ENCODE data around the gene TP73.

TP73 gene

DNA sequence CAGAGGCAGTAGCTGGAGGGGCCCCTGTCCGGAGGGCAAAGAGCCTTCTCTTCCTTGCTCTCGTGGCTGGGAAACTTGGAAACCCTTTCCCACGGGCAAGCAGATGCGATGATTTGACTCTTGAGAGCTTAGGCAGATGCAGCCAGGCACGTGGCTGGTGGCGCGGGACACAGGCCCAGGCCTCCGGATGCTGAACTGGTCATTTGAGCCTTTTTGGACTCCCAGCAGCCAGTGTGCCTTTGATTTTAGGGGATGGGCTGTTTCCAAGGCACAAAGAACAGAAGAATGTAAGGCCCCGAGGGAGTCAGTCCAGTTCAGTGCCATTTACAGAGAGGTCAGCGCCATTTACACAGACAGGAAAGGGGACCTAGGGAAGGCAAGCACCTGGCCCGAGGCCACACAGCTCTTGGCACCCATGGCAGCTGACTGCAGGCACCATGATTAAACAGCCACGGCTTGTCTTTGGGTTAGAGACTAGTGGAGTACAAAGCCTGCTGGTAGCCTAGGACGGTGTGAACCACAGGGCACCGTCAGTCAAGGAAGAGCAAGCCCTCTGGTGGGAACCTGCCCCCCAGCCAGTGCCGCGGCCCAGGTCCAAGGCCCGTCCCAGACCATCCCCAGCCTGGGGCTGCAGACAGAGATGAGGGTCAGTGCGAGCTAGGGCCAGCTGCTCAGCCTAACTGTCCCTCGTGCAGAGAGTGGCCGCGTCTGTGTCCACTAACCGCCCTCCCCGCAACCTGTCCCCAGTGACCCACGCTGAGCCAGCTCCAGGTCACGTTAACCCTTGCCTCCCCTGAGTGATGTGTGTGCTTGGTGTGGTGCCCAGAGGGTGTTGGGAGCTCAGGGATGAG is 79.5 kb downstream of the TP73 start:
- DNase-seq, result no peak

DNA sequence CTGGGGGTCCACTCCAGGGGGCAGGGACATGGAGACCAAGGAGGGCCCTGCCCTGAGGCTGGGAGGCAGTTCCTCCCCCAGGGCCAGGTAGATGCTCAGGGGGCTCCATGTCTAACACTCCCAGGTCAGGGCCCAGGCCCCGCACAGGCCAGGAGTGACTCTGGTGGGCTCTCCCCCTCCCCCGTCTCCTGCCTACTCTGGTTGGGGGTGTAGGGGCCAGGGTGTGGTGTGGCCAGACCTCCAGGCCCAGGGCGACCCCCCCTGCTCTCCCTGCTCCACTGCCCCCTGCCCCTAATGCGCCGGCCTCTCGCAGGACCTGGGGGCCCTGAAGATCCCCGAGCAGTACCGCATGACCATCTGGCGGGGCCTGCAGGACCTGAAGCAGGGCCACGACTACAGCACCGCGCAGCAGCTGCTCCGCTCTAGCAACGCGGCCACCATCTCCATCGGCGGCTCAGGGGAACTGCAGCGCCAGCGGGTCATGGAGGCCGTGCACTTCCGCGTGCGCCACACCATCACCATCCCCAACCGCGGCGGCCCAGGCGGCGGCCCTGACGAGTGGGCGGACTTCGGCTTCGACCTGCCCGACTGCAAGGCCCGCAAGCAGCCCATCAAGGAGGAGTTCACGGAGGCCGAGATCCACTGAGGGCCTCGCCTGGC is 80.2 kb downstream of the TP73 start:
- no peak for DNase-seq

- no peak for DNase-seq
Observed at GRCh38 chr1:3733094-3733882, 81.0 kb downstream of the TP73 start.

- no peak for DNase-seq
Observed at GRCh38 chr1:3733883-3734589, 81.7 kb downstream of the TP73 start.

GRCh38 chr1:3734602-3735001 is 82.3 kb downstream of the TP73 start:
- DNase-seq, result no peak

DNA sequence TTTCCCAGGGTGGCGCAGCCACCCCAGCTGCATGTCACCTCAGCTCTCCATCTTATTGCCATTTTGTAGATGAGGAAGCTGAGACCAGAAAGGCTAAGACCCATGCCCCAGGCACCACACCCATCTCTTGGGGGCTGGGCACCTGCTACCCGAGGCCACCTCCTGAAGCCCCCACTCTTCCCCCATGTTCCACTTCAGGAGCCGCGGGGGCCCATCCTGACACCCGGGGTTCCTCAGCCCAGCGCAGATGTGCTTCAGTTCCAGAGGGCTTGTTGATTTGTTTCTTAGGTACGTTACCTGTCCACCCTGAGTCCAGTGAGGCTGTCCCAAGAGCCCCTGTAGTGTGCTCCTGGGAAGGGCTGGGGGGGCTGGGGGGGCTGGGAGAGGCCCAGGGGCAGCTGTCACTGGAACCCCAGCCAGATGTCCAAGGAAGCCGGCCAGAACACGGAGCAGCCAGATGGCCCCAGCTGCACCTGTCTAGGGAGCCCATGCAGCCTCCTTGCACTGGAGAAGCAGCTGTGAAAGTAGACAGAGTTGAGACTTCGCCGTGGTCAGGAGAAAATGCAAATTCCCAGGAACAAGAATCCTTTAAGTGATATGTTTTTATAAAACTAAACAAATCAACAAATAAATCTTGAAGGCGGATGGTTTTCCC is 82.8 kb downstream of the TP73 start:
- DNase-seq, result no peak

- no peak for DNase-seq
Observed at GRCh38 chr1:3735688-3736087, 83.4 kb downstream of the TP73 start.

GRCh38 chr1:3736131-3736561 is 83.8 kb downstream of the TP73 start:
- DNase-seq, result no peak

- no peak for DNase-seq
Observed at GRCh38 chr1:3736708-3737107, 84.4 kb downstream of the TP73 start.

DNA sequence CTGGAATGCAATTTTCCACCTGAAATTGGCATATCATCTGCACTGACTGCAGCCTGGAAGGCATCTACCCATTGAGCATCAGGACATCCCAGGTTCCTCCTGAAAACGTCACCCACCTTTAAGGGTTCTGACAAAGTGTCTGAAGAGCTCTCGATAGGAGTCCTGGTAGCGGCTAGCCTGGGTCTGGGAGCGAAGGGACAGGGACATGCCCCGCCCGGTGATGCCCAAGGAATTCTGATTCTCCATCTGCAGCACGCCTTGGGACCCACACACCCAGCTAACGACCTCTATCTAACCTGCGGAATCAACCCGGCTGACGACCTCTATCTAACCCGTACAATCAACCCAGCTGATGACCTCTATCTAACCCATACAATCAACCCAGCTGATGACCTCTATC is 86.6 kb downstream of the TP73 start:
- DNase-seq, result no peak

DNA sequence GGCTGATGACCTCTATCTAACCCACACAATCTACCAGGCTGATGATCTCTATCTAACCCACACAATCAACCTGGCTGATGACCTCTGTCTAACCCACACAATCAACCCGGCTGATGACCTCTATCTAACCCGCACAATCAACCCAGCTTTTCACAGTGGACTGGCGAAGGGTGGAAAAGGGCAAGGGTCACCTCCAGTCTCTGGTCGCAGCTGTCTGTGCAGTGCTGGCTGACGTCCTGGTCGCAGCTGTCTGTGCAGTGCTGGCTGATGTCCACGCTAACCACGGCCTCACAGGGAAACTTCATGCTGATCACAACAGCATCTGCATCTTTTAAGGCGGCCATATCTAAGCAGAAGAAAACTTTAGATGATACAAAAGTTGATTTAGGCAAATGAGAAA is 87.7 kb downstream of the TP73 start:
- no peak for DNase-seq

DNA sequence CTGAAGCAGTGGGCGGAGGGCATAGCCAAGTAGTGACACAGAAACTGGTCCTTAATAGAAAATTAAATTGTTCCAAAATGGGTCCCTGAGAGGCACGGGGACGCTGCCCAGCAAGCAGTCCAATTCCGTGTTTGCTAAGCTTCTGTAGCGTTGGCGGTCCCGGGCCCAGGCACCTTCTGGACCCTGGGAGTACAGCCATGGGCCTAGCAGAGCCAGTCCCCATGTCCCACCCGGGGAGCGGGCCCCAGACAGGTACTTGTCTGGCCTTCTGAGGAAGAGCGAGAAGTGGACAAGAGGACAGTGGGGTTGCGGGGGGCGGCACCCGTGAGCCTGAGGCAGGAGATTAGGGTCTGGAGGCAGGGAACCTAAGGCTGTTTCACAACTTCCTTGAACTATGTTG is 88.4 kb downstream of the TP73 start:
- no peak for DNase-seq

- DNase-seq, result no peak
Observed at GRCh38 chr1:3741566-3742438, 89.5 kb downstream of the TP73 start.

- no peak for DNase-seq
Observed at GRCh38 chr1:3742439-3743298, 90.4 kb downstream of the TP73 start.

DNA sequence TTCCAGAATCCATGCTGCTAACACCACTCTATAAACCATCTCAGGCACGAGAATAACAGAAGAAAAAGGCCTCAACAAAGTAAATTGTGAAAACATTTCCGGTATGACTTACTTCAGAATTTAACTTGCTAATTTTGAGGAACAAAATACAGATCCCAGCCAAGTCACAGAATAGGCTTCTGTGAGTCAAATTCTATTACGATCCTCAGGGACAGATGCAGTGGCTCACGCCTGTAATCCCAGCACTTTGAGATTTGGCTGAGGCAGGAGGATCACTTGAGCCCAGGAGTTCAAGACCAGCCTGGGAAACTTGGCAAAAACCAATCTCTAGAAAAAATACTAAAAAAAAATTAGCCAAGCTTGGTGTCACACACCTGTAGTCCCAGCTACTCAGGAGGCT is 91.1 kb downstream of the TP73 start:
- DNase-seq, result no peak

DNA sequence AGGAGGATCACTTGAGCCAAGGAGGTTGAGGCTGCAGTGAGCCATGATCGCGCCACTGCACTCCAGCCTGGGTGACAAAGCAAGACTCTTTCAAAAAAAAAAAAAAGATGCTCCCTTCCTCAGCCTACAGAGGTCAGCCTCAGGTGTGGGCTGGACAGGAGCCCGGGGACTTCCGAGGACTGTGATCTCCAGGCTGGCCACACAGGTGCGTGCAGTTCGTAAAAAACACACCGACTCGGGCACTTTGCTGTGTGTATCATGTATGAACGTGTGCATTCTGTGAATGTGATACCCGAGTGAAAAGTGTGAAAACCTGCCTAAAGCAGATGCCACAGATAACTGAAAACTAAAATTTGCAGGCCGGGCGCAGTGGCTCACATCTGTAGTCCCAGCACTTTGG is 91.5 kb downstream of the TP73 start:
- no peak for DNase-seq

DNA sequence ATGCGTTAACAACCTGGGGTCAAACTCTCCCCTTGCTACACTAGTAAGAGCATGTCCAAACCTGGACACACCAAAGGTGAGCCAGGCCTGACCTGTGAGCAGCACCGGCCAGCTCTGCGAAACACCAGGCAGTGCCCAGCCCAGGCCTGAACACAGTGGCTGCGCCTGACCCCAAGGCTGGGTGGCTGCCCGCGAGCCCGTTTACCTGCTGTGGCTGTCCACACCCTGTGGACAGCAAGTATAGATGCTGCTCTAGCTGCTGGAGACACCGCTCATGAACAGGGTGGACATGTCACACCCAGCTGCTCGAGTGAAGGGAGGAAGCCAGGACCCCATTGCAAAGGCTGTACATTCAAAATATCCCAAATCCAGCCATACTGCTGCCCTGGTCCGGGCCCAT is 92.3 kb downstream of the TP73 start:
- no peak for DNase-seq

DNA sequence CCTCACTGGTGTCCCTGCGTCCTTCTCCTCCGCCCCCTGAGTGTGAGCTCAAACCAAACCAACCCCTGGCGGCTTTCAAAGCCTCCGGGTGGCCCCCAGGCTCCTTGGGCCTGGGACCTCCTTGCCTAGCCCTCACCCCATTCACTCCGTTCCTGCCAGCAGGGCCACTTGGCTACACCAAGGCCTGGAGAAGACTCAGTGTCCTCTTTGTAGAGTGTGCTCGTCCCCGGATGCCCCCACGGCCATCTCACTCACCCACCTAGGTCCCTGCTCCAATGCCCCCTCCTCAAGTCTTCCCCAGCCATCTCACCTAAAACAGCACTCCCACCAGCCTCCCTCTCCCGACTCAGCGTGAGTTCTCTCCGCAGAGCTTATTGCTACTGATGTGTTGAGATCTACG is 92.8 kb downstream of the TP73 start:
- no peak for DNase-seq

DNA sequence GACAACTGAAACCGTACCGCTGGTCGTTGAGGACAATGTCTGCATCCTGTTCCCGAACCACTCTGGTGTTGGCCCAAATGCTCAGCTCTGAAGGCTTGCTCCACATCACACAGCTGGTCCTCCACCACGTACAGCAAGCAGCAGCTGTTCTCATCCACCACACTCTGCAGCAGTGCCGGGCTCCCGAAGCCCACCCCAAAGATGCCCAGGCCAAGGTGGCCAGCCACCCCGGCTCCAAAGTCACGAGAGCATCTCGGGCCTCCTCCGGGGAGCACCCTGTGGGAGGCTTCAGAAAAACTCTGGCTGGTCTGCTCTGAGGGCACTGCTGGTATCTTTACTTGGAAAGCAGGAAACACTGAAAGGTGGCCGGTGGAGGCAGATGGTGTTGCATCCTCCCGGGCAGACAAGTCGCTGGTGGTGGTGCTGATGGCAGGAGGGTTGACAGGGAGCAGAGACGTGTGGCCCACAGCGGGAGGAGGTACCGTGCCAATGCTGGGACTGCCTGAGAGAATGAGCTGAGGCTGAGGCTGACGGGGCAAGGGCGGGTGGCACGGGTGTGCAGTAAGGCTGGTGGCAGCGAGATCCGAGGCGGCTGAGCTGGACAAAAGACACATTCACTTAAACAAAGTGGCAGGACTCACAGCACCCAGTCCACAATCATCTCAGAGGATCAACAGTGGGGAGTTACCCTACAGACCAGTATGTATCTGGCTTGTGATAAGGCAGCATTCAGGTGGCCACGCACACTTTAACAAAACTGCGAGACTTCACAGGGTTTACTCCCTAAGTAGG is 93.5 kb downstream of the TP73 start:
- no peak for DNase-seq

GRCh38 chr1:3746389-3746829 is 94.1 kb downstream of the TP73 start:
- no peak for DNase-seq

Data from NCI-H1105 (cell line).